ENCODE results near the gene NAALADL2.

GRCh38 chr3:175163686-175164085, 304.6 kb downstream of the NAALADL2 start:
- TF ChIP-seq CTCF (conservative IDR thresholded peaks at IDR 0.05), result no peak
- no peak for TF ChIP-seq ZFX (IDR thresholded peaks at IDR 0.05)
